GM21619 (cell line): Measurements from ENCODE around the gene SMIM10L1.

Experiments
- ATAC-seq: cut with Tn5 transposase; IDR thresholded peaks from one replicate; pipeline ENCODE4 v1.9.1; 2021; ENCODE audit not compliant: unreplicated experiment

SMIM10L1 gene

DNA sequence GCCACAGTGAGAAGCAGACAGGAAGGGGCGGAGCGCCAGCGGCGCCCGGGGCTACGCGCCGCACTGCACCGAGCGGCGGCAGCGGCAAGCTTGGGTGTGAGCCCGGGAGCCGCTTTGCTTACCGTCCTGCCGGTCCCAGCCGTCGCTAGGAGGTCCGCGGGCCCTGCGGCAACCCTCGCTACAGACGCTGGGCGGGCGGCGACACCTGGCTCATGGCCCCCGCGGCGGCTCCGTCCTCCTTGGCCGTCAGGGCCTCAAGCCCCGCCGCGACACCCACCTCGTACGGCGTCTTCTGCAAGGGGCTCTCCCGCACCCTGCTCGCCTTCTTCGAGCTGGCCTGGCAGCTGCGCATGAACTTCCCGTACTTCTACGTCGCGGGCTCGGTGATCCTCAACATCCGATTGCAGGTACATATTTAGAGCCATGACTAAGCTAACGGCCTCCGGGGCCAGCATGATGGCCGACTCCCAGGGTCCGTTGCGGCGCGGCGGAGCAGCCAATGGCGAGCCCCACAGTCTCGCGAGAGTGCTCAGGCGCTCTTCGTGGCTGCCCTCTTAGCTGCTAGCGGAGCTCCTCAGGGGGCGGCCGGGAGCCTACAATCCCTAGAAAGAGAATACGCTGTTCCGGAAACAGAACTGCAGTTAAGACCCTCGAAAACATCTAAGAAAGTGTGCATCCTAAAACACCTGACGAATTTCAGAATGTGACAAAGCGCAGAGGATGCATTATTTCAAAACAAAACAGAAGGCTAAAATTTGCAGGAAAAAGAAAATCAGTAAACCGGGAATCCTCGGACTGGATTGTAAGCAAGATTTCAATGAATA is at the start of gene SMIM10L1:
Gene SMIM10L1, plus strand, starts transcription at position 50 of the 824 bp plus-strand sequence. Its CDS starts 163 bp downstream, at position 213.
- peak; percentile 95 for ATAC-seq

DNA sequence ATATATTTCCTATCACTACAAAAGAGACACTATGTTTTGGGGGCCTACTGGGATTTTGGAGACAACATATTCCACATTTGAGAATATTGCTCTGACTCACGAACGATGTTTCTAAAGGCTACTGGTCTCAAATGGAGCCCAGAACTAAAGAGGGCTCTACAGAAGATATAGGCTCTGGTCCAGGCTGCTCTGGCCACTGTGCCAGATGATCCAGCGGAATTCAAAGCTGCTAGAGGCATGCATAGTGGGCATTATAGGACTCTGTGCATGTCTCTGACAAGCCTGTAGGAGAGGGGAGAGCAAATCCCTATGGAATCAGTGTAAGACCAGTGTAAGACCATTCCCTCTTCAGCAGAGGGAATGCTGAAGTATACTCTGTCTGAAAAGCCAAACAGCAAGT is 40.6 kb upstream of the SMIM10L1 start:
- ATAC-seq: no peak

DNA sequence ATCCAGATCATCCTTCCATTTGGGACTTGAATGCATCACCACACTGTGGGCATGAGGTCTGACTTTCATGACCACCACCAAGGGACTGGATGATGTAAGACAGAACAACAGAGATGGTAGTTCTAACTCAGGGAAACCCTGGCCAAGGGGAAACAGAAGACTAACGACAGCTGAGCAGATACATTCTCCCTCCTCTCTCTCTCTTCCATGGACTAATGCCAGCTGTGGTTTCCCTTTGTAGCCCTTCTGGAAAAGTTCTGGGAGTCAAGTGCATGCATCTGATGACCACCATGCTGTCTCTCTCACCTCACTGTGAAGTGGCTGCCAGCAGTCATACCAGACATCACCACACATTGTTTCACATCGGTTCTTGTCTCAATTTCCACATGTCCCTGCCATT is 40.0 kb upstream of the SMIM10L1 start:
- no peak for ATAC-seq

DNA sequence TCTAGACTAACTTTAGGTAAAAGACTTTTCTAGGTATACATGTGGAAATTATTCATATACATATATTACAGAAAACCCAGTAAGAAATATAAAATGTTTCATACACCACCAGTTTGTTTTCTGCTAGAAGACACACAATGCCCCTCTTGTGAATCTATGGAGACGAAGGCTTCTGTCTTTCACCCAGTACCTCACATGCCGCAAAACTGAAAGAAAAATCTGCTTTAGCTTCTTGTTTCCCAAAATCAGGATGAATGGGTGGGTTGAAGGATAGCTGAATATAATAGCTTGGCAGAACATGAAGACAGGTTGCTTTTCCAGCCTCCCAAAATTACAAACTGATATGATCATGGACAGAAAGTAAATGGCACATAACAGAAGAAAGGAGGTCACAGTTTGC is 37.8 kb upstream of the SMIM10L1 start:
- no peak for ATAC-seq

DNA sequence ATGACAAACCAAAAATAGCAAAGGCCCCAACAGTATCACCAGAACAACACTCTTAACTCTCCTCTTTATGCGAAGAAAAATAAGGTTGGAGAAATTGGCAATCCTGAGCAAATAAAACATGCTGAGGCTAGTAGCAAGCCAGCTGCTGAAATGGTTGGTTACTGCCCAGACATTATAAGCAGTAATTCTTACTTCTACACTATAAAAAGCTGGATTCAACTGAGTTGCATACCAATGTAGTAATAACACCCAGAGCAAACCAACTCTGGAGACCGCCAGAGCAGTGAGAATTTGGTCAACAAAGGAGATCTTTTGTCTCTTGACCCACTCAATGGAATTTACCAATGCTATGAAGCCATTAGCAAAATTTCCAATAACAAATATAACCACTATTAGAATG is 37.2 kb upstream of the SMIM10L1 start:
- ATAC-seq: no peak

DNA sequence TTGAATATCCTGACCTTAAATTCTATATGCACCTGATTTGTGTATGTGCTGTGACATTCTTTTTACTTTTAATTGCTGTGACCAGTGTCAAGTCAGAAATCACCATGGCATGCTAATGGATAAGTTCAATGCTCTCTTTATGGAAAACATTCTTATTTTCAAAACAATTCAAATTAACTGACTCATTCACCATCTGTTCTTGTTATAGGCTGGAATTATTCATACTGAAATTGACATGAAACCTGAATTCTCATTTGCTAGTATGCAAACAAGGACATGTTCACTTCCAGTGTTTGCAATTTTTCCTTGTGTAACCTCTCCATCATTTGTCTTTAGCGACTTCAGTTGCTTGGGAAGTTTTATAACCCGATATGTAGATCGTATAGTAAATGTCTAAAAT is 36.7 kb upstream of the SMIM10L1 start, which contains the start of gene TAS2R30:
Gene TAS2R30, minus strand, starts transcription at position 340 of the 400 bp plus-strand sequence. CDS start 400 bp downstream, outside the sequence.
- no peak for ATAC-seq

DNA sequence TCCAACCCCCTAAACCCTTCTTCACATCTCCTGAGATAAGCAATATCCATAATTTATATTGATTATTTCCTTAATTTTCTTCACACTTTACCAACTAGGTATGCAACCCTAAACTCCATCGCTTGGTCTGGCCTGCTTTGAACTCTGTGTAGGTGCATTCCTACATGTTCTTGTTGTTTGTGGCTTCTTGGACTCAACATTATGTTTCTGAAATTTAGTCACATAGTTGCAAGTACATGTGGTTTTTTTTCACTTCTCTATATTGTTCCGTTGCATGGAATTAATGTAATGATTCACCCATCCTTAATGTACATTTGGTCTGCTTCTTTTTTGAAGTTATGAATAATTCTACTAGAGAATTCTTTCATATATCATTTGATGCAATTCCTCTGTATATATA is 34.9 kb upstream of the SMIM10L1 start:
- no peak for ATAC-seq

DNA sequence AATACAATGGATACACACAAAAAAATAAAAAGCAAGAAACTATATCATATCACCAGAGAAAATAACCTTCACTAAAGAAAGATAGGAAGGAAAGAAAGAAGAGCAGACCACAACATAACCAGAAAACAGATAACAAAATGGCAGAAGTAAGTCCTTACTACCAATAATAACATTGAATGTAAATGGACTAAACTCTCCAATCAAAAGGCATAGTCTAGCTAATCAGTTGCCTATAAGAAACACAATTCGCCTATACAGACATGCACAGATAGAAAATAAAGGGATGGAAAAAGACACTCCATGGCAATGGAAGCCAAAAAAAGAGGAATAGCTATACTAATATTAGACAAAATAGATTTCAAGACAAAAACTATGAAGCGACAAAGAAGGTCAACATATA is 27.6 kb upstream of the SMIM10L1 start:
- ATAC-seq: no peak

DNA sequence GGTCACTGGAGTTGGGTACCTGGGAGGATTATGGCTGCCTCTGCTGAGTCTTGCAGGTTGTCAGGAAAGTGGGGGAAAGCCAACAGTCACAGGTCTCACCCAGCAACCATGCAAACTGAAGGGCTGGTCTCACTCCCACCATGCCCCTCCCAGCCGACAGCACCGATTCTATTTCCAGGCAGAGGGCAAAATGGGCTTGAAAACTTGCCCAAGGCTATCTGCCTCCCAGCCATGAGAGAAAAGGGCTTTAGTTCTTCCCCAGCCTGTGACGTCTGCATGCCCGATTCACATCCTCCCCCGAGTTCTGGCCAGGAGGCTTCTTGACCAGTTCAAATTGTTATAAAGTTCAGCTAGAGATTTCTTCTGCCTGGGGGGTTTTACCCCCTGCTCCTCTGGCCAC is 26.7 kb upstream of the SMIM10L1 start:
- no peak for ATAC-seq

DNA sequence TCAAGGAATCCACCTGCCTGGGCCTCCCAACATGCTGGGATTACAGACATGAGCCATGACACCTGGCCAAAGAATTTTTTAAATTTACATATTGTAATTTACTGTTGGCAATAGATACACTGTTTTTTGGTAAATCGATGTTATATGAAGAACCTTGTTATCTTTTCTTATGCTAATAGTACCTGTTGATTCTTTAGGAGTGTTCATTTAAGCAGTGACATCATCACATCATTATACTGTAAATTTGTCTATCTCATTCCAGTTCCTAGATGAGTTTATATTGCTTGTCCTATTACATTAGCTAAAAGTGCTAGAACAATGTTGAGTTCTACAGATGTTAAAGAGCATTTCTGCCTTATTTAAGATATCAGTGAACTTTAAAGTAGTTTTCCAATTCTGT is 23.6 kb upstream of the SMIM10L1 start:
- no peak for ATAC-seq

DNA sequence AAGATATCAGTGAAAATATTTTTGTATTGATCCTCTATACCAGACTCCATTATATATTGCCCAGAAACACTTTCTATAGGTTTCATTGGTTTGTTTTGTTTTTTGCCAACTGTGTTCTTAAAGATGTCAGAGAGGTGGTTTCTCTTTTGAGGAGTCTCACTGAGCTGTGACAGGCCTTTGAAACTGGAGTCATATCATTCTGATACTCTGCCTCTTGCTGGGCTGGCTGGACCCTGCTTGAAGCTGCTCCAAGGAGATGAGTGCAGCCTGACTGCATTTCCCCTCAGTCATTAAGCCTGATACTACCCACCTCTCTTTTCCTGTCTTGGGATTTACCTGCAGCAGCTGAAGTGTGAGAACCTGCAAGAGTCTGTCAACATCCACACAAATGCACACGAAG is 20.2 kb upstream of the SMIM10L1 start:
- ATAC-seq: peak; percentile 54

DNA sequence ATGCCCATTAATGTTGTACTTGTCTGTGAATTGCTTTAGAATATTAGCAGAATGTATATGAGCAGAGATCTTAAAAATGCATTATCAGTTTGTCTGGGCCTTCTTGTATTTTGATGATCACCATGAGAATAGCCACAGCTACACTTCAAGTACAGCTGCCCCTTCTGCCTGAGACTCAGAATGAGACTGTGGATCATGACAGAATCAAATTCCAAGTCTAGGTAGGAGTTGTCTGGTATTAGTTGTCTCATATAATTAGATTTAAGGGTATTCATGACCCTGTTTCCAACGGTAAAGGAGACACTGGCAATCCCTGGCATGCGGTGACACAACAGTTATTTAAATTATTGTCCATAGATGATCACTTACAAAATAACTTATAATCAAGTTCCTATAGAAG is 18.3 kb upstream of the SMIM10L1 start:
- no peak for ATAC-seq

DNA sequence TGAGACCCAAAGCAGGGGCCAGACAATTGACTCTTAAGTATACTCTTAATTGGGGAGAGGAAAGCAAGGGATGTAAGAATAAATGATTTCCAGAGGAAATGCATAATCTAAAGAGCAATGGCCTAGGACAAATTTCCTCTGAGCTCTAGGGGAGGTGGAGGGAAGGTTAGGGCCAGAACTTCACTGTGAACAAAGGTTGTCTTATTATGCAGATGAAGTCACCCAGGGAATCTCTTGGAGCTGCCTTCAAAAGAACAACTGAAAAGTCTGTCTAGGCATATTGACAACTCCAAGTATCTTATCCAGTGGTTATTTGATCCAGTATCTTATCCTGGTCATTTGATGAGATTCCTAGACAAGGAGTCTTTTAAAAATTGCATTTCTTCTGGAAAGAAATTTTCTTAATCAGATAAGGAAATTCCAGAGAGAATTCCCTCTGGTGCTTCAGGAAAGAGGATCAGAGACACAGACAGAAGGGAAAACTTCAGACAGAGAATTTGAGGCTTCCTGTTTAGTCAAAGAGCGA is 16.5 kb upstream of the SMIM10L1 start:
- no peak for ATAC-seq

DNA sequence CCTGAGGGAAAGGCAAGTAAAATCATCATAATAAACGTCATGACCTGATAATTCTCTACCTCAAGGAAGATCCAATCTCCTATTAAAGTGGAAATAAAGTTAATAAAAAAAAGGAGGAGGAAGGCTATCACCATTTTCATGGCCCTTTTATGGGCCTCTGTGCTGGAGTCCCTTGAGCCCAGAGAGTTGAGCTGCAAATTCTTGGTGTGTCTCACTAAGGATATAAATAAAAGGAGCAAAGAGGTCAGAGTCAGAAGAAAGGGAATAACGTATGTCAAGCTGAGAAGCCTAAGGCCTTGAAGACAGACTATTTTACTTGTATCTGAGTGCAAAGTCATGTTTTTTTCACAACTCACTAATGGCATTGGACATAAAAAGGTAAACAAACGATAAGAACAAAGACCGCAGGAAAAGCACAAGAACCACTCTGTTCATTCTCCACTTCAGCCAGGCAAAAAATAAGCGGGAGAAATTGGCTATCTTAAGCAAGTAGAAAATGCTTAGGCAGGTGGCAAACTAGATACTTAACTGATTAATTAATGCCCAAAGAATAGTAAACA is 12.0 kb upstream of the SMIM10L1 start:
- ATAC-seq: no peak

DNA sequence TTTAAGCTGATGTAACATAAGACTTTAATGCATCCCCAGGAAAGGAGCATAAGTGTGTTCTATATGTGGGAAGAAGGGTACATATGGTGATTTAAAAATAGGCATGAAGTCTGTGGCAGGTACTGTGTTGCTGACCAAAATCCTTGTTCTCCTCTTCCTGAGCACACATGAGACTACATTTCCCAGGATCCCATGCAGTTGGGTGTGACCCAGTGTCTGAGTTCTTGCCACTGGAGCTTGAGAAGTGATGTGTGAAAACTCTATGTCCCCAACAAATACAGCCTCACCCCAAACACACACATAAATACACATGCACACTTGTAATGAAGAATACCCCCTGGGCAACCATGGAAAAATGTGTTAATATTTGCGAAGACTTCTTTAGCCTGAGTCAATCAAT is 8.5 kb upstream of the SMIM10L1 start:
- no peak for ATAC-seq

DNA sequence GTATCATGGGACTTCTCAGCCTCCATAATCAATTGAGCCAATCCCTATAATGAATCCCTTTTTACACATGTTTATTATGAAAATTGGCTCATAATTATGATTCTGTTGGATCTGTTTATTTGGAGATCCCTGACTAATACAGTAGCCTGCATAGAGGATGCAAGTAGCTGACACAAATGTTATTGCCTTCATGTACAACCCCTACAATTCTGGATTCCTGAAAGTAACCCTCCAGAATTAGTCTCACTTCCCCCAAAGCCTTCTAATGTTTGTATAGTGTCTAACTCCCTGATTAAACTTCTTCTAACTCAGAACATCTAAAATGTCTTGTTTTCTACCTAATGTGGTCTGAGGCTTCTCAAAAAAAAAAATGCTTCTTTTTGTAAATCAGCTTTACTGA is 6.6 kb upstream of the SMIM10L1 start:
- ATAC-seq: no peak

DNA sequence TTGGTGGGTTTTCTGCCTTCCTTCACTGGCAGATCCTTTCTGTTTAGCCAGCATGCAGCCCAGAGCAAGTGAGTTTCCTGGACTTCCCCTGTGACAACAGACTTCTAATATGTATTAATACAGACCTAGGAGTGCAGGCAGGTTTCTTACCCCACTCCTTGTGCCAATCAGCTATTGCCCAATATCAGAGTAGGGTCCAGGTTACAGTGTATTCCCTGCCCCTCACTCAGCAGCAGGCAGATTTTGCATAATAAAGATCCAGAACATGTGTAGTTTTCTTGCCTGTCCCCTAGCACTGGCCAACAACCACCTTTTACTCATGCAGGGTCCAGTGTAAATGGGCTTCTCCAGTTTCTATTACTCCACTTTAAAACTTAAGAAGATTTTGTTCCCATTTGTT is 4.7 kb upstream of the SMIM10L1 start:
- ATAC-seq: no peak

DNA sequence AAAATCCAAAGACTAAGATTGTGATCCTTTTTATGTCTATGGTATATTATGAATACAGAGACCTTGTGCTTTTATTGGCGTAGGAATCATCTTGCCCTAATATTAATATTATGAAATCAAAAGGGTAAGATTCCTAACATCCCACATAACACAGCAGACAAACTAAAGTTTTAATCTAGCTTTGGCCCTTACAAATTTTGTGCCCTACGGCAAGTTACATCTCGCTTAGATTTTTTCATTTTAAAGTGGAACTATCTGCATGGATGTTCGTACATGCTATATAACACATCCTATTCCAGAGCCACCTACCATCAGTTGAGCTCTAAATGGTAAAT is 217 bp upstream of the SMIM10L1 start:
- no peak for ATAC-seq

DNA sequence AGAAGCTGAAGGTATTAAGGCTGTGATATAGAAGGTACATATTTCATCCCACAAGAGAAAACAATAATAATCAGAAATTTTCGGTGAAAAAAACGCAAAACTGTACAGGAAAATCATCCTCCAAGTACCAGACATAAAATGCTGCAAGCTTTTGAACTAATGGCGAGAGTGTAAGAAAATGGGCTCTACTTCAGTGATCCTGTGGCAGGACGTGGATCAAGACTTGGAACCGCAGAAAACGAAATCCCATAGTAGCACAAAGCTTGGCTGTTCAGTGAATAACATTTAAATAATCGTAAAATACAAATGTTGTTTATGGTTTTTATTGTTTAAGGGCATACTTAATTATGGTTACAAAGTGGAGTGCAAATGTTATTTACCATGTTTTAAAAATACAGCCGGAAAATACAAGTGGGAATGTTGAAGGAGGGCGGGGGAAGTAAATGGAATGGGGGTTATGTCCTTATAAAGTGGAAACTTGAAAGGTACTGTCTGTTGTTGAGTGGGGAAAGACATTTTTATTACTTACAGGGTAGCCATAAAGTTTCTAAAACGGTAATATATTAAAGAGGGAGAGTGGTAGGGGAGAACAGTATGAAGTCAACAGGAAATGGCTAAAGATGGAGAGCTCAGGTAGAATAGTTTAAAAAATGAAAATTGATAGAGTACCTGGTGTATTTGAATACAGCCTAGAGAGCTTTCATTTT is 1.1 kb downstream of the SMIM10L1 start:
- ATAC-seq: no peak

DNA sequence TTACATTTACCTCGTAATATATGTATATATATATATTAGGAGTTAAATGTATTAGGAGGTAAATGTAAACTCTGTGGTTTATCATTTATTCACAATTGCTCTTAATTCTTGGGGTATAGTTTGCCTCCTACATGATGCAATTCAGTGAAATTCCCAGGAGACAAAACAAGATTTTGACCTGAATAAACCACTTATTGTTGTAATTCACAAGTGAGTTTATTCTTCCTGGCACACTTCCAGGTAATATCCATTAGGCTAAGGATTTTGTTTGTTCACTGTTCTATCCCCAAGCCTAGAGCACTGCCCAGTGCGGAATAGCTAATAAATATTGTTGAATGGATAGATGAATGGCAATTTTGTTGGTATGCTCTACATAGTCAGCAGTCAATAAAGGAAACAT is 3.0 kb downstream of the SMIM10L1 start:
- no peak for ATAC-seq

DNA sequence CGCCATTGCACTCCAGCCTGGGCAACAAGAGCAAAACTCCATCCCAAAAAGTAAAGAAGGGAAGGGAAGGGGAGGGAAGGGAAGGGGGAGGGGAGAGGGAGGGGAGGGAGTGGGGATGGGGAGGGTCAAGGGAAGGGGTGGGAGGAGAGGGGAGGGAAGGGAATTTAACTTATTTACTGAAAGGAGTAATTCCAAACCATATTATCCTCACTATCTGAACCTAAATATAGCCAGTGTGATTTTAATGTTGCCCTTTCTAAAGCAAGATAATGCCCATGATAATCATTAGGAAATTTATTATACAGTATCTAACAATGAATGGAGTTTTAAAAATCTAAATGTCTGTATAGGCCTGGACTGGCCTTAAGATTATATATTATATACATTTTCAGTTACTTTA is 7.3 kb downstream of the SMIM10L1 start:
- ATAC-seq: no peak

DNA sequence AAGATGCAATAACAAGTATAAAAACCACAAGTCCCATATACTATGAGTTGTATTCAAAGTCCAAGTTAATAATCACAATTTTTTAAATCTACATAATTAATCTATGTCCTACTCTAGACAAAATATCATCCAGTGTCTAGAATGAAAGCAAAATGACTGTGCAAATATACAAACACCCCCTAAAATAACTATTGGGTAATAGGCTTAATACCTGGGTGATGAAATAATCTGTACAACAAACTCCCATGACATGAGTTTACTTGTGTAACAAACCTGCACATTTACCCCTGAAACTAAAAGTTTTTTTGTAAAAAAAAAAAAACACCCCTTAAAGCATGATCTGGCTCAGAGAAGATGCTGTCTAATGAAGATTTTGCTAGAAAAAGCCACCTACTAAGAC is 11.5 kb downstream of the SMIM10L1 start:
- ATAC-seq: no peak
